ENCODE measurements around the gene CIAO2B. TPM values are rescaled to one million over a fixed set of nuclear protein-coding genes. Genes with fewer than 3 reads are reported as not detected.

The CIAO2B gene
- total and polyA plus RNA-seq, 4 donors, result 51.1 to 120 (median 86.2) TPM

GRCh38 chr16:66924527-66925321, 9.5 kb downstream of the CIAO2B start:
- DNase-seq (ENCODE audit: low spot score), result no peak
- WGBS, result 10% methylated on average over 72 of the region's 72 CpGs
- Histone ChIP-seq H3K4me3 (ENCODE audit: low read depth in 1 of 3, low read length in 3 of 3) (peak overlapping the region in 1 of 3 donors; percentile 27), H3K9me3 (ENCODE audit: control insufficient read depth in 4 of 4, low read length in 3 of 4) (no peaks in the 10 kb centered on the region), H3K9ac (ENCODE audit: low read depth in 1 of 2, low read length in 2 of 2) (no peak overlapping the region), H3K36me3 (ENCODE audit: control insufficient read depth in 4 of 4, insufficient read depth in 3 of 4, low read depth in 1 of 4, low read length in 3 of 4) (no peaks in the 10 kb centered on the region), H3K27me3 (ENCODE audit: control insufficient read depth in 4 of 4, insufficient read depth in 4 of 4, low read length in 3 of 4) (no peaks in the 10 kb centered on the region), H3K4me1 (ENCODE audit: control insufficient read depth in 4 of 4, insufficient read depth in 4 of 4, low read length in 3 of 4) (peaks cover 0 to 14% (median 4%) of the 10 kb centered on the region in 4 donors), H3K27ac (ENCODE audit: low read depth in 1 of 2, low read length in 2 of 2) (peak overlapping the region in 1 of 2 donors; percentile 19)
- TF ChIP-seq MAX (IDR thresholded peaks at IDR 0.05) (no peak), CTCF (IDR thresholded peaks at IDR 0.05; ENCODE audit: low read depth, low read length, missing input control) (peak; percentile 12)

- H3K36me3 ChIP-seq (ENCODE audit: control insufficient read depth in 4 of 4, insufficient read depth in 3 of 4, low read depth in 1 of 4, low read length in 3 of 4), result no peaks in the 10 kb centered on the region
- H3K9ac ChIP-seq (ENCODE audit: low read depth in 1 of 2, low read length in 2 of 2), result no peak overlapping the region
- no peak for DNase-seq (ENCODE audit: low spot score)
- 61% methylated on average over 3 of the region's 3 CpGs for WGBS
- H3K27me3 ChIP-seq (ENCODE audit: control insufficient read depth in 4 of 4, insufficient read depth in 4 of 4, low read length in 3 of 4), result no peaks in the 10 kb centered on the region
- peaks cover 0 to 14% (median 4%) of the 10 kb centered on the region in 4 donors for H3K4me1 ChIP-seq (ENCODE audit: control insufficient read depth in 4 of 4, insufficient read depth in 4 of 4, low read length in 3 of 4)
- H3K27ac ChIP-seq (ENCODE audit: low read depth in 1 of 2, low read length in 2 of 2), result no peak overlapping the region
- no peak for TF ChIP-seq HNF4G (IDR thresholded peaks at IDR 0.05)
- TF ChIP-seq REST (IDR thresholded peaks at IDR 0.05), result no peak
- no peak for TF ChIP-seq ATF3 (IDR thresholded peaks at IDR 0.05)
- TF ChIP-seq JUND (IDR thresholded peaks at IDR 0.05), result no peak
- TF ChIP-seq TAF1 (conservative IDR thresholded peaks at IDR 0.05), result no peak
- no peak for TF ChIP-seq MAX (IDR thresholded peaks at IDR 0.05)
- H3K9me3 ChIP-seq (ENCODE audit: control insufficient read depth in 4 of 4, low read length in 3 of 4), result no peaks in the 10 kb centered on the region
- no peak overlapping the region for H3K4me3 ChIP-seq (ENCODE audit: low read depth in 1 of 3, low read length in 3 of 3)
Observed at GRCh38 chr16:66923866-66924265, 10.3 kb downstream of the CIAO2B start.

GRCh38 chr16:66923247-66923731, 10.9 kb downstream of the CIAO2B start:
- Histone ChIP-seq H3K4me1 (ENCODE audit: control insufficient read depth in 4 of 4, insufficient read depth in 4 of 4, low read length in 3 of 4) (peaks cover 0 to 14% (median 4%) of the 10 kb centered on the region in 4 donors), H3K27ac (ENCODE audit: low read depth in 1 of 2, low read length in 2 of 2) (no peak overlapping the region), H3K9me3 (ENCODE audit: control insufficient read depth in 4 of 4, low read length in 3 of 4) (no peaks in the 10 kb centered on the region), H3K27me3 (ENCODE audit: control insufficient read depth in 4 of 4, insufficient read depth in 4 of 4, low read length in 3 of 4) (no peaks in the 10 kb centered on the region), H3K9ac (ENCODE audit: low read depth in 1 of 2, low read length in 2 of 2) (no peak overlapping the region), H3K36me3 (ENCODE audit: control insufficient read depth in 4 of 4, insufficient read depth in 3 of 4, low read depth in 1 of 4, low read length in 3 of 4) (no peaks in the 10 kb centered on the region), H3K4me3 (ENCODE audit: low read depth in 1 of 3, low read length in 3 of 3) (no peak overlapping the region)
- DNase-seq (ENCODE audit: low spot score), result no peak
- 64% methylated on average over 18 of the region's 18 CpGs for WGBS
- TF ChIP-seq RXRA (IDR thresholded peaks at IDR 0.05), result no peak
- no peak for TF ChIP-seq FOXA2 (IDR thresholded peaks at IDR 0.05)
- TF ChIP-seq SP1 (IDR thresholded peaks at IDR 0.05), result no peak
- TF ChIP-seq HNF4G (IDR thresholded peaks at IDR 0.05), result no peak
- TF ChIP-seq FOXA1 (IDR thresholded peaks at IDR 0.05), result no peak
- no peak for TF ChIP-seq GABPA (IDR thresholded peaks at IDR 0.05 in 1 of 2, conservative IDR thresholded peaks at IDR 0.05 in 1 of 2)
- no peak for TF ChIP-seq ZBTB33 (IDR thresholded peaks at IDR 0.05)
- TF ChIP-seq HNF4A (conservative IDR thresholded peaks at IDR 0.05), result no peak
- TF ChIP-seq MAX (IDR thresholded peaks at IDR 0.05), result no peak

Measured in liver (tissue), 9 donors.